GM12892 (cell line): ENCODE measurements around the gene SIAH1.

Source experiments
- POLR2A ChIP-seq: IDR thresholded peaks from 2 replicates; pipeline ENCODE4 v1.6.1; 2011; ENCODE audit warnings: low read depth, low read length, control low read depth
- POLR2AphosphoS5 ChIP-seq: IDR thresholded peaks from 2 replicates; pipeline ENCODE4 v1.6.1; 2011; ENCODE audit warnings: low read depth, low read length, control low read depth
- TAF1 ChIP-seq: IDR thresholded peaks from 2 replicates; pipeline ENCODE4 v1.6.1; 2011; ENCODE audit warnings: low read depth, mild to moderate bottlenecking, control low read depth, low read length, borderline replicate concordance

- no peak for TF ChIP-seq POLR2AphosphoS5
- TF ChIP-seq POLR2A = no peak
- TF ChIP-seq TAF1 = no peak
These were observed 15.0 kb downstream of the SIAH1 start for GRCh38 chr16:48370229-48370628.
